Right hindlimb (tissue), 1 donor: ENCODE data around the gene MYCBPAP.

ENCODE experiments used
- DNase-seq: peaks from one replicate; pipeline ENCODE4 v3.0.0-alpha.2; 2018

The MYCBPAP gene

DNA sequence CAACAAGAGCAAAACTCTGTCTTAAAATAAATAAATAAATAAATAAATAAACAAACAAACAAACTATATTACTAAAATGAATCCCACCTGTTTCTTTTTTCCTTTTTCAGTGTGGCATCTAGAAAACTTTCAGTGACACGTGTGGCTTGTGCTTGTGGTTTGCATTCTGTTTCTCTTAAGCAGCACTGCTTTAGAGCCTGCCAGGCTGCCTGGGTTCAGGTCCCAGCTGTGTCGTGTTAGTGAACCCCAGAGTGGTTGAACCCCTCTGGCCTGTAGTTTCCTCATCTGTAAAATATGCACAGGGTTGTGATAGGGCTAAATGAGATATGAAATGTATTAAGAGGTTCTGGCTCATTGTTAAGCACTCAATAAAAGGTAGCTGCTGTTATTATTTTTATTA is 12.2 kb downstream of the MYCBPAP start:
- no peak for DNase-seq

DNA sequence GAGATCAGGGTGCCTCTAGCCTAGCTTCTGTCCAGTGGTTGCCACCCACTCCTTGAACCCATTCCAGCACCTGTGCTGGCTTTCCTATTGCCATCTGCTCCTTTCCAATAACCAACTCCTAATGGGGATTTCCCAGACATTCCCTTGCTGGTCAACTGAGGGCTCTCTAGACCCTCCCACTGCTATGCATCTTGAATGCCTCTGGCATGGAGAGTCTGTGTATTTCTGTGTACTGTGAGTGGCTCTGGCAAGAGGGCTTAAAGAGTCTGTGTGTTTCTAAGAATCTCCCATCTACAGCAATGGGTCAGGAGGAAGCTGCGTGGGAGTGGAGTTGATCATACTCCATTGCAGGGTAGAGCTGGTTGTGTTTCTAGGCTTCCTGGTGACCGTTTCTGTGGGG is 13.3 kb downstream of the MYCBPAP start:
- DNase-seq = no peak

DNA sequence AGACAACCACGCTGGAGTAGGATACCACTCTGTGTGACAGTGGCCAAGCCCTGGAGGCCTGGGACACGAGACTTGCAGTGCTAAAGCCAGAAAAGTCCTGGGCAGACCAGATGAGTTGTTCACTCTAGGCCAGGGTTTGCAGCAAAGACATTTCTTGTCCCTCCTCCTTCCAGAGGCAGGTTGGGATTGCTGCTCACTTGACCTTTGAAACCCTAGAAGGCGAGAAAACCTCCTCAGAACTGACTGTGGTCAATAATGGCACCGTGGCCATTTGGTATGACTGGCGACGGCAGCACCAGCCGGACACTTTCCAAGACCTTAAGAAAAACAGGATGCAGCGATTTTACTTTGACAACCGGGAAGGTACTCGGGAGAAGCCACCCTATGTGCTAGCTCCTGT is 14.5 kb downstream of the MYCBPAP start:
- no peak for DNase-seq

DNA sequence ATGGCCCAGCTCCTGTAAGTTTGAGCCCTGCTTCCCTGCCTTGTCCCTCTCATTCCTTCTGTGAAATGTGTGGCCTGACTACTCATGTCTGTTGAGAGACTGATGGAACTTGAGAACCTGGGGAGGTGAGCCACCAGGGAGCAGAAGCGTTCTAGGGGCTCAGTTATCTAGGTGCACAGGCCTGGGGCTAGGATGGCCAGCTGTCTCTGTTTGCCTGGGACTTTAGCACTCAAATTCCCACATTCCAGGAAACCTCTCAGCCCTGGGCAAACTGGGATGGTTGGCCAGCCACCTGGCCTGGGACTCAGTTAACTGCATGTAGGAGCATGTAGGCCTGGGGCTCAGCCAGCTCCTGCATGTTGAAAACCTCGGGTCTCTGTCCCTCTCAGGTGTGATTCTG is 15.0 kb downstream of the MYCBPAP start:
- no peak for DNase-seq

DNA sequence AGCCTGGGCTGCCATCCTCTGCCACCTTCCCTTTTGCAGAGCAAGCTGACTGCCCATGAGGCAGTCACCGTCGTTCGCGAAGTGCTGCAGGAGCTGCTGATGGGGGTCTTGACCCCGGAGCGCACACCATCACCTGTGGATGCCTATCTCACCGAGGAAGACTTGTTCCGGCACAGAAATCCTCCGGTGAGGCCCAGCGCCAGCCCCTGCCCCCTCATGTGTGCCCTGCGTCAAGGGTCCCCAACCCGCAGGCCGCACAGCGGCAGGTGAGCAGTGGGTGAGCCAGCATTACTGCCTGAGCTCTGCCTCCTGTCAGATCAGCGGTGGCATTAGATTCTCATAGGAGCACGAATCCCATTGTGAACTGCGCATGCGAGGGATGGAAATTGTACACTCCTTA is 16.6 kb downstream of the MYCBPAP start:
- DNase-seq = no peak

DNA sequence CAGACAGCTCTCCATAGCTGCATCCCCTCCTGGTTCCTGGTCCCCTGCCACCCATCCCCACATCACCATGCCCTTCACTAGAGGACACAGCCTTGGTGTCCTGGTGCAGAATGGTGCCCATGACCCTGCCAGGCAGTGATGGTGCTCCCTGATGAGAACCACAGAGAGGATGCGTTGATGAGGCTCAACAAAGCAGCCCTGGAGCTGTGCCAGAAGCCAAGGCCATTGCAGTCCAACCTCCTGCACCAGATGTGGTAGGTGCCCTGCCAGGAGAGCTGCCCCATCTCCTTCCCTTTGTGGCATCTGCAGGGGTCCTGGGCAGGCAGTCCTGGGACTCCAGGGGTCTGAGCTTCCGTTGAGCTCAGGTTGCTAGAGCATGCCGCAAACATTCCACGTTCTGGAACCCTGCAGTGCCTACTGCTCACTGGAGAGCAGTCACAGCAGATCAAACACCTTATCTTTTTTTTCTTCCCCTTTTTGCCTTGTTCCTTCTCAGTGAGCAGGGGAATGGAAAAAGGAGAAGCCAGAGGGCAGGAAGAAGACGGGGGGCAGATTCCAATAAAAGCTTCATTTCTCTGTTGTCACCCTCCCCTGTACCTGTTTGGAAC is 19.0 kb downstream of the MYCBPAP start:
- no peak for DNase-seq

DNA sequence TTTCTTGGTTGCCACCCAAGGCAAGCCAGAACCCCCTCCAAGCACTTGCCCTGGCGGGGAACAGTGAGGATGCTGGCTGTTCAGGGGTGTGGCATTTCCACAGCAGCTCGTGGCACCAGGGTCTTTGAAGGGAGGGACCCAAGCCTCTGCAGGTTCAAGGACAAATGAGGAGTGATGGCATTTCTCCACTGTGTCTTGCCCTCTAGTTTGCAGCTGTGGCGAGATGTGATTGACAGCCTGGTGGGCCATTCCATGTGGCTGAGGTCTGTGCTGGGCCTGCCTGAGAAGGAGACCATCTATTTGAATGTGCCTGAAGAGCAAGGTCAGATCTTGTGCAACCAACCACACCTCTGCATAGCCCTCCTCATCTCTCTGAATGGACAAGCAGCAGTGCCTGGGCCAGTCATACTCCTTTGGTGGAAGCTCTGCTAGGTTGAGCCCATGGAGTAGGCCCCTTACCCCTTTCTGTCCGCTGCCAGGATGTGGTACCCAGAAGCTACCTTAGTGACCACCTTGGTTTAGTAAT is 19.8 kb downstream of the MYCBPAP start:
- DNase-seq = no peak

DNA sequence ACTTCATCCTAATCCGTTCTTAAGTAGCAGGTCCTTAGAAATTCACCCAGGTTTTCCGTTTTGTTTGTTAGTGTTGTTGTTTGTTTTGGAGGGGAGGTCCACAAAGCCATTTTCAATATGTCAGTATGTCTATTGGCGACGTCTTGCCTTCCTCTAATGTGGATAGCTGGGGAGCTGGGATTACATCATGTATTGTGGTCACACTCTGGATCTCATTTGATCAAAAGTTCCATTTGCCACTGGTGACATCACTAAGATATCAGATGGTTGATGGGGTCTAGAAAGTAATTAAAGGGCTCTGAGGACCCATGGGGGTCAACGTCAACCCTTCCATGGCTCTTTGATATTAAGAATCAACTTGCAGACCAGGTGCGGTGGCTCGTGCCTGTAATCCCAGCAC is 21.6 kb downstream of the MYCBPAP start:
- no peak for DNase-seq

DNA sequence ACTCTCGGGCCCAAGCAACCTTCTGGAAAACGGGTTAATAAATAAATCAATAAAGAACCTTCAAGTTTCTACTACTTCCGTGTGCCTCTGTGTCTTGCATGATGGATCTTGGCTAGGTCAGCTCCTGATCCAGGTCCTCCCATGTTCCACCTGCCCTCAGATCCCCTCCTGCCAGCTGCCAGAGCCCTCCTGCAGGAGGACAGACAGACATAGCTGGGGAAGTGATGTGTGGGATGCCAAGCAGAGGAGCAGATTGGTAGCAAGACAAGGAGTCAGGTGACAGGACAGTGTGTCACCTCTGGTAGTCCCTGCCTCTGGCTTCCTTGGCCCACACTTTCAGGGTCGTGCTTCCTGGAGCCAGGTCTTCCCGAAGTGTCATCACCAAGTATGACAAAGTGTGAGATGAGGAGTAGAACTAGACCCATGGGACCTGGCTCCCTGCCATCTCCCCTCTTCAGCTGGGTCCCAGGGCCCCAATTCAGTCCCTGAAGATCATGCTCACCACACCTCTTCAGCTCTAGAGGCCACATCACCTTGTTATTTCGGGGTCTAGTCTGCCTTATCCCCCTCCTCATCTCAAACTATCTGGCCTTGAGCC is 23.3 kb downstream of the MYCBPAP start:
- no peak for DNase-seq

DNA sequence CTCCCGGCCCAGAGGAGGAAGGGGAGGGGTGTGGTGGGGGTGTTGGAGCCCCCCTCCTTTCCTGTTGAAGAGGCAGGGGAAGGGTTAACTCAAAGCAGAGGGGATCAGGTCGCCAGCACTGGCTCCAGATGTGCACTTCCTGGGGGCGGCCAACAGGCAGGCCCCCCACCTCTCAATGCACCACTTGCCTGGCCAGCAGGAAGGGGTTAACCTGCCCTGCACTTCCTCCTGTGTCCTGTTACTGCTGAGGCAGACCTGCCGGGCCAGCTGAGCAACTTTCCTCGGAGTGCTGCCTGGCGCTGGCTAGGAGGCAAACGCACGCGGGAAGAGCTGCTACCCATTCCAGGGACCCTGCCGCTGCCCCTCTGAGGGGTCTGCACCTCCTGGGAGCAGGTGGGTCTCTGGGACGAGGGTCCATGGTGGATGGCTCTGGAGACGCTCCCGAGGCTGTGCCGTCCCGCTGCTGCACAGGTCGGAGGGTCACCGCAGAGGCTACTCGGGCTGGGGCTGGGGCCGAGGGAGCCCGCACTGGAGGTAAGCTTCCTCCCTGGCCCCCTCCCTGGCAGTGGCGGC is 24.3 kb downstream of the MYCBPAP start, which contains the start of gene EPN3:
EPN3 (plus strand) TSS at position 284 of the 573 bp plus-strand sequence. CDS start 3,822 bp downstream, outside the sequence.
- no peak for DNase-seq

DNA sequence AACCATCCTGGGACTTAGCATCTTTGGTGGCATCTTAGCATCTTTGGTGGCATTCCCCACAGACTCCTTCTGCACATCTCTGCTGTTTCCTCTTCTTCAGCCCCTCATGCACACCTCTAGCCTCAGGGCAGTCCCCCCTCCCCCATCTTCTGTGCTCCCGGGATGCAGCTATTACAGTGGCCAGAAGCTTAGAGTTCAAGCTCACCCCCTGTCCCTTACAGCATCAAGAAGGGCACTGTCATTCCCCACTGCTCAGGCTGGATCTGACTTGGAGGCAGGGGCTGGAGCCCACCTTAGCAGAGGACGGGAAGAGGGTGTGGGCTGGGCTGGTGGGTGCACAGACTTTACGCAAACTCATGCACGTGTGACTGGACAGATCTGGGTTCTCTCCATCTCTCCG is 24.9 kb downstream of the MYCBPAP start:
- no peak for DNase-seq

DNA sequence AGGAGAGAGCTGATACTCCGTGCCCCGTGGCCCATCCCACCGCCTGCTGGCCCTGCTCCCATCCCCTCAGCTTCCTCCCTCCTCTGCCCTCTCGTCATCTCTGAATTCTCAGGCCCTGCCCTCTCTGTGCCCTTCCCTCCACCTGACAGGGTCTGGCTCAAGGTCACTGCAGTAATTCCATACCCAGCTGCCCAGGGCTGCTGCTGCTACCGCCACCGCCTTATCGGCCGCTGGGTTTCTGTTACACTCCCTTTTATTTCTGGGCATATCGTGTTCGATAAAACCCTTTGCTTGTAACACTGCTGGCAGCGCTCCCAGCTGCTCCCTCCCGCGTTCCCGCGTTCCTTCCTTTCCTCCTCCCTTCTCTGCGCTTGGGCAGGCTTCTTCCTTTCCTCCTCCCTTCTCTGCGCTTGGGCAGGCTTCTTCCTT is 25.5 kb downstream of the MYCBPAP start:
- DNase-seq = peak; percentile 58

DNA sequence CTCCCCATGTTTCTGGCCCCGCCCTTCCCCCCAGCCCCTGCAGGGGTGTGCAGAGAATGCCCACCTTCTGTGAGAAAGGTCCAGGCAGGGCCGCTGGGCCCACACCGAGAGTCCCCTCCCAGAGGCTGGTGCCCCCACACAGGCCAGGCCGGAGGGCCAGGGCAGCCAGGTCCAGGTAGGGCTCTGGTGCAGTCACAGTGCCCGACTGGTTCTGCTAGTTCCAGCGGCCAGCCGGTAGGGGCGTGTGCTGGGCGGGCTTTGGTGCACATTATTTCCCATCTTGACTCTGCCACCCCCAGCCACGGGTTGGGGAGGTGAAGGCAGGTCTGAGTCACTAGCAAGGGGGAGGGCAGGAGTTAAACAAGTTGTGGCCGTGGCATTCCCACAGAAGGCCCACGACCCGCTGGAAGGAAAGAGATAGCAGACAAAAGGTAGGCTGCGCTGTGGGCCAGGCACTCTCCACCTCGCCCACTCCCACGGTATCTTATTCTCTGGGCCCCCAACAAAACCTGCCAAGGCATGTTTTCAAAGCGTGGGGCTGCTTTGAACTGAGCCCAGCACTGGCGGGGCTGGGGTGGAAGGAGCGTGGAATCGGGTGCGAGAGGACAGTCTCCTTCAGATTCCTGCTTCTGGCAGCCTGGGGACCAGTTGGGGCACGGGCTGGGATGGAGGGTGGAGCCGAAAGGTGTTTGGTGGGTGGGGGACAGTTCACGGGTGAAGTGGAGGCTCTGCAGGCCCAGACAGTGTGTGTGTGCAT is 26.2 kb downstream of the MYCBPAP start:
- no peak for DNase-seq

DNA sequence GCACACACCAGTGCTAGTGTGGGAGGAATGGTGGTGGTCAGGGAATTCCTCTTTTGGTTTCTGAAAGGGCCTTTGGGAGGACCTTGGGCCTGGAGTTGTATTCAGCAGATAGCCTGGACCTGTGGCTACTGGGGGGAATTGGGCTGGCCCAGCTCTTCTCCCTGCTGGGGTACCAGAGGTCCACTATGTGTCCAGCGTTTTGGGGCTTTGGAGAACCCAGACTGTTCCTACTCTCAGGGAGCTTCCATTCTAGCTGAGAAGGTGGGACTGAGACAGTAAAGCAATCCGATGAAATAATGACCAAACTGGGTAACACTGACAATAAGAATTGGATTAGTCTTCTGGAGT is 26.7 kb downstream of the MYCBPAP start:
- DNase-seq = no peak

DNA sequence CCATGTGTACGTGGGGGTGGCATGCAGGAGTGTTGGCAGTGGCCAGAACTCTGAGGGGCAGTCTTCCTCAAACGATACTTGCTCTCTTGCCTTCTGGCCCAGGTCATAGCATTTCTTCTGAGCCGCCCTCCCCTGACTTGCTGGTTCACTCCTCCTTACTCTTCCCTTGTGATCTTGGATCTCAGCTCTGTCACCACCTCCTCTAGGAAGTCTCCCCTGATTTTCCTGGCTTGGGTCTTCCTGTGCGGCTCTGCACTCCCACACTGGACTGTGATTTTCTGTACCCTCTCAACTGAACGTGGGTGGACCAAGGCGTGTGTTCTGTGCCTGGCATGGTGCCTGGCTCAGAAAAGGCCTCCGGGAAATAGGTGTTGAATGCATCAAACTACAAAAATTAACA is 27.2 kb downstream of the MYCBPAP start:
- DNase-seq = no peak

DNA sequence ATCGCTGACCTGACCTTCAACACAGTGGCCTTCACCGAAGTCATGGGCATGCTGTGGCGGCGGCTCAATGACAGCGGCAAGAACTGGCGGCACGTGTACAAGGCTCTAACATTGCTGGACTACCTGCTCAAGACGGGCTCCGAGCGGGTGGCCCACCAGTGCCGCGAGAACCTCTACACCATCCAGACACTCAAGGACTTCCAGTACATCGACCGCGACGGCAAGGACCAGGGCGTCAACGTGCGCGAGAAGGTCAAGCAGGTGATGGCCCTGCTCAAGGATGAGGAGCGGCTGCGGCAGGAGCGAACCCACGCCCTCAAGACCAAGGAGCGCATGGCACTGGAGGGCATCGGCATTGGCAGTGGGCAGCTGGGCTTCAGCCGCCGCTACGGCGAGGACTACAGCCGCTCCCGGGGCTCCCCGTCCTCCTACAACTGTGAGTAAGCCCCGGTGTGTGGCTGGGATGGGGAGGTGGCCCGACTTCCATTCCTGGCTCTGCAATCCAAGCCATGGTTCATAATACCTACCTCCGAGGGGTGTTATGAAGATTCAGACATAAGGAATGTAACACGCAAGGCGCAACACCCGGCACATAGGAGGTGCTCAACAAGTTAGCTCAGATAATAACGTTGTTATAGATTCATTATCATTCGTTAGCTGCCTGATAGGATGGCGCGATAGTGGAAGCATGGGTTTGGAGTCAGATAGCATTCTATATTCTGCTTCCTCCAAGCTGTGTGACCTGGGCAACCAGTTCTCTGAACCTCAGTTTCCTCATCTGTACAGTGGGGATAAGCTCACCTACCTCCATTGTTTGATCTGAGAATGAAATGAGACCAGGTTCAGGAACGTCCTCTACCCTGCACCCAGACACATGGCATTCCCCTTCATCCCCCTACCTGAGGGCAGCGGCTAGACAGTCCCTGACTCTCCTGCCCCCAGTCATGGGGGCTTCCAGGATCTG is 28.7 kb downstream of the MYCBPAP start:
- no peak for DNase-seq

DNA sequence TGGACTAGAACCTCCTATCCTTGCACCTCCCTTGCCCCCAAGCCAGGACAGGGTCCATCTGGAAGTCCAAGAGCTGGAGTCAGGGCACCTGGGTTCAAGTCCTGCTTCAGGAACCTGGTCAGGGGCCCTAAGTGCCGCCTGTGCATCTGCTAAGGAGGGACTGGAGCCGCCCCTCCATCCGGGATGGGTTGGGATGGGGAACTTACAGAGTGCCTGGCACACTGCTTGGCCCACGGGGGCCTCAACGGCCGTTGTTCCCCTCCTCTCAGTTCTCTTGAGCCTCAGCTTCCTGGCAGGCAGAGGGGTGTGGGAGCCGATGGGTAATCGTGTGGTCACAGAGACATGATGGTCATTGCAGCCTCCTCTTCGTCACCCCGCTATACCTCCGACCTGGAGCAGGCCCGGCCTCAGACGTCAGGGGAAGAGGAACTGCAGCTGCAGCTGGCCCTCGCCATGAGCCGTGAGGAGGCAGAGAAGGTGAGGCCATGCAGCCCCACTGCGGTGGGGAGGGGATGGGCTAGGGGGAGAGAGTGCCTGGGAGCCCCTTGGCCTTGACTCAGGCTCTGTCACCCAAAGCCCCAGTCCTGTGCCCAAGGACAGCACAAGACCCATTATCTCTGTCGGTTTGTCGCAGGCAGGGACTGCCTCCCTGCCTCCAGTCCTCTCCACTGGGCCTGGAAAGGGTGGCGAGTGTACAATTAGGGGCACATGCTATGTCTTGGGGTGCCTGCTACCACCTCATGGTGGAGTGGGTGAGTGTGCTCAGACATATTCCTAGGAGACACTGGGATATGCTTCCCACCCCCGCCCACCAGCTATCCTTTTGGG is 29.7 kb downstream of the MYCBPAP start:
- DNase-seq = no peak

DNA sequence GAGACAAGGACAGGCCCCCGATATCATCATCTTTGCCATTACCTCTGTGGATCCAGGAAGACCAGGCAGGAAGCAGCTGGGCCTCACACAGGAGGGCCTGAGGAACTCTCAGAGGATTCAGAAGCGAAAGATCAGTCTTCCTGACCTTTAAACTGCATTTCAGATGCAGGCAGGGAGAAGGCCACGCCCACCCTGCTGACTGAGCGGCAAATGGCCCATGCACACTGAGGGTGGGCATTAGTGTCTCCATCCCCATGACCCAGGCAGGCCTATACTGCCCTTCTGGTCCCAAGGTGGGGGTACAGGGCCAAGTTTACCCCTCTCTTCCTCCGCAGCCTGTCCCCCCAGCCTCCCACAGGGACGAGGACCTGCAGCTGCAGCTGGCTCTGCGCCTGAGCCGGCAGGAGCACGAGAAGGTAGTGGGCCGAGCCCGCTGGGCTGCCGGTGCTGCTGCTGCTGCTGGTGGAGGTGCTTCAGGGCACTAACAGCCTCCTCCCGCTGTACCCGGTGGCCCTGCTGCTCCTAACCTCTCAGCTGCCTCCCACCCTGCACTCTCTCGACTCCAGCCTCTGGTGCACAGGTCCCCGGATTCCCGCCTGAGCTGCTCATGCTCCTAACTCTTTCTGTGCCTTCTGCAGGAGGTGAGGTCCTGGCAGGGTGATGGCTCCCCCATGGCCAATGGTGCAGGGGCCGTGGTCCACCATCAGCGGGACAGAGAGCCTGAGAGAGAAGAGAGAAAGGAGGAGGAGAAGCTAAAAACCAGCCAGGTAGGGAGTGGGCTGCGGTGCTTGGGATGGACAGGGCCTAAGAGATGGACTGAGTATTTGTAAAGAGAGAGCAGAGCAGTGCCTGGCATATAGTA is 30.5 kb downstream of the MYCBPAP start:
- DNase-seq = no peak

DNA sequence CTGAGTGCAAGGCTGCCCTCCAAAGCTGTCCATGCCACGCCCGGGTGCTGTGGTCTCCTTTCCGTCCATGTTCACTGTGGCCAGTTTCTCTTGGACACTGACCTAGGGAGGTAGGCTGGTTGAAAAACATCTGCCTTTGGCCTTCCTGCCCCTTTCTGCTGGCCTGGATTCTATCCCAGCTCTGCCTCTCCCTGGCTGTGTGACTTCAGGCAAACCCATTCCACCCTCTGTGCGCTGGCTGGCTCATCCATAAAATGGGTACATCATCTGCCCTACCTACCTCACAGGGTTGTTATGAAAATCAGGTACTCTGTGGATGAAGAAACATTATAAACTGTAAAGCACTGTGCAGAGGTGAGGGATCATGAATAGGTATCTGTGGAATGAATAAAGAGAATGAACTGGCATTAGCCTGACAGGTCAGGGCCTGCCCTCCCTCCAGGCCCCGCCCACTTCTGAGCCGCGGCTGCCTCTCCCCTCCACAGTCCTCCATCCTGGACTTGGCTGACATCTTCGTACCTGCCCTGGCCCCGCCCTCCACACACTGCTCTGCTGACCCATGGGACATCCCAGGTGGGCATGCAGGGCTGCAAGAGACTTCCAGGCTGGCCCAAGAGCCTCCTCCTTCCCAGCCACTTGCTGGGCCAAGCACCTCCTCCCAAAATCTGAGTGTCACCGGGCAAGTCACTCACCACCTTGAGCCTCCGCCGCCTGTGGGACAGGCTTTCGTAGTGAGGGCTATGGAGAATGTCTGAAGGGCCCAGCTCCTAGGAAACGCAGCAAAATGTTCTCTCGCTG is 31.7 kb downstream of the MYCBPAP start:
- no peak for DNase-seq
